NCI-H2196 treated with DMSO at 0.1 percent for 48 hours (cell line): ENCODE measurements around the gene TRPC6.

Source experiments
- DNase-seq: peaks from one replicate; lab custom pipeline; 2025; ENCODE audit not compliant: unreplicated experiment; lab: John Stamatoyannopoulos, UW

Gene TRPC6

GRCh38 chr11:101583251-101584128 lies at the start of gene TRPC6:
TSS of gene TRPC6 (minus strand) at chr11:101584007. CDS start at chr11:101583503, 504 bp downstream.
- DNase-seq: no peak

DNA sequence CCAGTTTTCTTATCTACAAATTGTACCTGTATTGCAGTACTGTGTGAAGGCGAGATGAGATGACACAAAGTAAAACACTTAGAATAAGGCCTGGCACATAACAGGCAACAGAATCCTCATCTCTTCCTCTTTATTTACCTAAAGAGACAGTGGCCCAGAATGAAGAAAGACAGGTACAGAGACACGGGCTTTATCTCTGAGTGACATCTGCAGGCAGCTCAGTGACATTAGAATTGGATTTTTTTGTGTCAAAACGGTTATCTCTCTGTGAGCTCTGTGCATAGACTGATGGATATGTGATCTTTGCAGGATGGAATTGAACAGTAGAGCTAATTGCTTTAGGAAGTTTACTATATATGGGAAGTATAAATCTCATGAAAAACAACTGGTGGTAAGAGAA lies 36.2 kb upstream of the TRPC6 start:
- DNase-seq: no peak

DNA sequence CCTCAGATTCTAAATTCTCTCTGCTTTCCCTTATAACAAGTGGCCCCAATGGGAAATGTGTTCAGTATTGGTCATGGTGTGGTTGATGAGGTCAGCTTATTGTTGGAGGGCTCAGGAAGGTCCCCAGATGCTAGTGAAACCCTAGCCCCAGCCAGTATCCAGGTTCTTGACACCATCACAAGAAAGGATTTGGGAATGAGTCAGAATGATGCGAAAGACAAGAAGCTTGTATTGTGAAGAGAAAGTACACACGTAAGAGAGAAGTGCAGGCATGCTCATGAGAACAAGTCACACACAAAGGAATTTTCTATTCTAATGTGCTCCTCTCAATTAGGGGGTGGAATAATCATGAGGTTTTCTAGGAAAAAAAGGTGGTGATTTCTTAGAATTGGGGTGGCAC lies 34.9 kb upstream of the TRPC6 start:
- no peak for DNase-seq

DNA sequence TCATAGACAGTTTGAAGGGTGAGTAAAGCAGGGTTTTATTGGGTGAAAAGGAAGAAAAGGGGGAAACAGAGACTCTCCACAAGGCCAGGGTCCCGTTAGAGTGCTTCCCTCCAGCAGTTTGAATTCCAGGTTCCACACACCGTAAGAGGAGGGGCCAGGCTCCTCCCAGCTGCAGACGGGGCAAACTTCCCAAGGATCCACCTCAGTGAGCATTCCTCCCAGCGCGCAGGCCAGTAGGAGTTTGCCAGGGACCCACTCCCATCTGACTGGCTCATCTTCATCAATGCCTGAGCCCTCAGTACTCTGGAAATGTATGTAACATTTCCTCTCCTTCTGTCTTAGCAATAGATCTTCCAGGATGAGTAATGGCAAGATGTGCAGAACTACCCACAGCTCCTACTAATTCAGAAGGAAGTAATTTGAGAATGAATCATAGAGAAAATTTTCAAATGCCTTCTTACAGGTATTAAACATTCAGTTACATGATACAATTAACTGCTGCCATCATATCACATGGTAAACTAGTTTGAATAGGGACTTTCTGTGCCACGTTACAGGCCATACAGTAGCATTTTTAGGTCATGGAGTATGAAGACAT lies 34.0 kb upstream of the TRPC6 start:
- DNase-seq: no peak

DNA sequence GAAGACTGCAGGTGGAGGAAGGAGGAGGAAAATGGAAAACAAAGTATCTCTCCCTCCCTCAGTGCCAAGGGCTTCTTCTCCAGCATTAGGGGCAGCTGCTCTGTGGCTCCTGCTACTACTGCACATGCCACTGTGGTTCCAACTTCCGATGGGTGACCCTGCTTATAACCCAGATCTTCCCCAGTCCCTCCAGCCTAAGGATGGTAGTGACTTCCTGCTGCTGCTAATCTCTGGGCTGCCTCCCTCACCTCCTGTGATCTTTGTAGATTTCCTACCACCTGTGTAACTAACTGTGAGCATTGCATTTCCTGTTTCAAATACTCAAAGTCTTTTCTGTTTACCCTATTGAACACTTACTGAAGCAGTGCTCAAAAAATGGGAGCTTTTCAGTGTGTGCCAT lies 28.7 kb upstream of the TRPC6 start:
- no peak for DNase-seq

DNA sequence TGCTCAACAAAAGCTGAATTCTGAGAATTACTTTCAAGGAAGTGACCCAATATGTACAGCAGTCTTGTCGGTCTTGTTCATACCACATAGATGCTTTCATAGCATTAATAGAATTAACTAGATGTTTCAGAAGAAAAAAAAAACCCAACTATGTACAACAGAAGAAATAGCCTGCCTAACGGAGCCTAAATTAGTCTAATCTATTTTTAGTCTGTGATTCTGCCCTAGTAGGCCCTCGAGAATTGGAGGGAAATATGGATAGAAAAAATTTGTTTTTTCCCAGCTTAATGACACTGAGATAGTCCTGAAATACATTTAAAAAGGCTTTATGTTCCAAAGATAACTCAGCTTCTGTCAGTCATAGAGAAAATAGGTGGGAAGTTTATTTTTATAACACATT lies 17.1 kb upstream of the TRPC6 start:
- DNase-seq: no peak

GRCh38 chr11:101586965-101587364 lies 3.2 kb upstream of the TRPC6 start:
- DNase-seq: no peak

DNA sequence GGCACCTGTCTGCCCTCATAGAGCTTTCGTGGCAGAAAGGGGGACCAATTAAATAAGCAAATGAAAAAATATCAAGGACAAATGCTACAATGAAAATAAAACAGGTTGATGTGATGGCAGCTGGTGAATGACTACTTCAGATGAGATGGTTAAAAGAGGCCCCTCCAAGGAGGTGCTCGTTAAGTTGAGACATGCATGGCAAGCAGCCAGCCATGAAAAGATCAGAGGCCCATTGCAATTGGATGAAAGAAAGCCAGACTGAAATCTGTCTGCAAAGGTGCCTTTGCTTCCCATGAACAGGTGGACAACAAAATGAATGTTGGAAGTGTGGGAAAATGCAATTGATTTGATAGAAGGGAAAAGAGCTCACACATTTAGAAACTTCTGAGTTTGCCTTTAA lies 848 bp upstream of the TRPC6 start:
- no peak for DNase-seq

GRCh38 chr11:101584129-101584515 lies 315 bp upstream of the TRPC6 start:
- DNase-seq: no peak

DNA sequence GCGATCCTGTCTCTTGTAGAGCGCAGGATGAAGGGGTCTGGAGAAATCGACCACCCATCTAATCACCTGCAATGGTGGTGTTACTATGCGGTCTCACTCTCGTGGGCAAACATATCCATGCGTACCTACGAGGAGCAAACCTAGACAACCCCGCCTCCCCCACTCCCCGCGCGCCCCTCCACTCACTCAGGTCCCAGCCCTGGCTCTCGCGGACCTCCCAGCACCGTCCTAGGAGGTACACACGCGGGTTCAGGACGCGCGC lies 887 bp downstream of the TRPC6 start:
- DNase-seq: no peak

DNA sequence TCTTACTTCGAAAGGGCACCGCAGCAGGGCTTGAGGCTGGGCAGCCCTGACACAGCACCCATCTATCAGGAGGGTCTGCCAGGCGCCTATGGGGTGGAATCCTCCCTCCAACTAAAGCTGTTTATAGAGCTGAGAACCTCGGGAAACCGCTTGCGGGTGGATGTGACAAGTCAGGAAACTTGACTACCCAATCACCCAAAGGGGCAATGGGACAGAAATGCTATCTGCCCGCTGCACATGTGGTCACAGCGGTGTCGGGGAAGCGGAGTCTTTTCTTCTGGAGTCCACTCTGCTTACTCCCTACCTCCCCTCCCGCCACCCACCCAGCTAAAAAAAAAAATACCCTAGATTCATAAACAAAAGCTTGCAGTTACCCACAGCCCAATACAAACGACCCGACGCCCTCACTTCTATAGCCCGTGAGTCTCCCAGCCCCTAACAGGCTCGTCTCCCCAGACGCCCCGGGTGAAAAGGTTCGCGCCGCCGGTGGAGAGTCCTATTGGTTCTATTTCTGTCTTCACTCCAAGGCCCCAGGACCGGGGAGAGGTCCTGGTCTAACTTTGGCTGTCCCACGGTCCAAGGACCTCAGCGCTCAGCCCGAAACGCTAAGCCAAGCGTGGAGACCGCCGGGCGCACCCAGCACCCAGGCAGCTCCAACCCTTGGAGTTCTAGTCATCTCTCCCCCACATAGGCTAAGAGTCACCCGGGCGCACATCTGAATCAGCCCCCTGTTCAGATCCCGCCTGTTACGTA lies 1.4 kb downstream of the TRPC6 start:
- DNase-seq: no peak

GRCh38 chr11:101577461-101577860 lies 6.3 kb downstream of the TRPC6 start:
- DNase-seq: no peak

GRCh38 chr11:101576456-101576855 lies 7.4 kb downstream of the TRPC6 start:
- DNase-seq: no peak

DNA sequence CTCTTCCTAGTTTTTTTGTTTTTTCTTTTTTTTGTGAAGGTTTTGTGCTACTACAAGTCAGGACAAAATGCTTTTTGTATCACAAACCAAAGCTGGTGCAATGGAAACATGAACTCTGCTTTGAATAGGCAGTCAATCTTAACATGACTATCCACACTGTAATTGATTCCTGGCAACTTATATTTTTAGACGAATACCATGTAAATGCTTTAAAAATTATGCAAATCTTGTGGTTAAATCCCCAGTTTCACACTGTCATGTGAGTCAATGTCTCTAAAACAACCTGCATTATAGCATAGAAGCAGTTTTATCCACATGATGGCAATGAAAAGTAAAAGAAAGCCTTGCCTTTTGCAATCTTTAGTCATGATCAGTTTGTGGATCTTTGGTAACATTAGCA lies 8.9 kb downstream of the TRPC6 start:
- DNase-seq: no peak

DNA sequence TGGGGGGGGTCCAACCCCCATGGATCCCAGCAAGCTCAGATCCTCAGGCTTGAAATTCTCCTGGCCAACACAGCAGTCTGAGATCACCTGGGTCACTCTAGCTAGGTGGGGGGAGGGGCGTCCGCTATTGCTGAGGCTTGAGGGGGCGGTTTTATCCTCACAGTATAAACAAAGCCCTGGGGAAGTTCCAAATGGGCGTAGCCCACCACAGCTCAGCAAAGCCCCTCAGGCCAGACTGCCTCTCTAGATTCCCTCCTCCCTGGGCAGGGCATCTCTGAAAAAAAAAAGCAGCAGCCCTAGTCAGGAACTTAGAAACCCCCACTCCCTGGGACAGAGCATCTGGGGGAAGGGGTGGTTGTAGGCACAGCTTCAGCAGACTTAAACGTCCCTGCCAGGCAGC lies 16.7 kb downstream of the TRPC6 start:
- DNase-seq: no peak

DNA sequence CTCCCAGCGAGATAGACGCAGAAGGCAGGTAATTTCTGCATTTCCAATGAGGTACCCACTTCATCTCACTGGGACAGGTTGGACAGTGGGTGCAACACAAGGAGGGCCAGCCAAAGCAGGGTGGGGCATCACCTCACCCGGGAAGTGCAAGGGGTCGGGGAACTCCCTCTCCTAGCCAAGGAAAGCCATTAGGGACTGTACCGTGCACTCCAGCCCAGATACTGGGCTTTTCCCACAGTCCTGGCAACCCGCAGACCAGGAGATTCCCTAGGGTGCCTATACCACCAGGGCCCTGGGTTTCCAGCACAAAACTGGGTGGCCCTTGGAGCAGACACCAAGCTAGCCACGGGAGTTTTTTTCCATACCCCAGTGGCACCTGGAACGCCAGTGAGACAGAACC lies 17.2 kb downstream of the TRPC6 start:
- DNase-seq: no peak

DNA sequence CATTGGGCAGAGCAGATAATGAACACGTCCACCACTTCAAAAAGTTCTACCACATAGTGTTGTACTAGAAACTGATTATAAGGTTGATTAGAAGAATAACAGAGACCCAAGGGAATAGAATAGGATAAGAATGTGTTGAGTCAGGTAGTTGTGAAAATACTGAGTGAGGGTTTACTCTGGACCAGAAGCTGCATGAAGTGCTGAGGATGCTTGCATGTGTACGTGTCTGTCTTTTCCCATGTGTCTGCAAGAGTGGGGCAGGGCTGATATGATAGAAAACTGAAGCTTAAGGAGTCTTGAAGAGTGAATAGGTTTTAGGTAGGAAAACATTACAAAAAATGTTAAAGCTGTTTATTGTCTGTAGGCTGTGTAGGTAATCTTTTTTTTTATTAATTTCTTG lies 20.6 kb downstream of the TRPC6 start:
- DNase-seq: no peak

DNA sequence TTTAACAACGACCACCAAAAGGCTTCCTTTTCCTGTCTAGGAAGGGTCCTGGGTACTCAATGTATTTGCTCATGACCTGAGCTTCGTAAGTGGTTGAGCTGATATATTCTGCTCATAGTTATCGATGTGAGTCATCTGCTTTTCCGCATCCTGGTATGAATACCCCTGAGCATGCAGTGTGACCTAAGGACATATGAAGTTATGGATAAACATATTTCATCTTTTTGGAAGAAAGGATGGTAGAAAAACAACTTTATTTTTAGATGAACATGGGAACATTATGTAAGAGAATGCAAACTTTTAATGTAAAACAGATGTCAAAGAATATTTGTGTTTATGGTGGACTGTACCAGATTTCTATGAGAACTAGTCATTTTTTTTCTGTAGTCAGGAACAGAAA lies 28.4 kb downstream of the TRPC6 start:
- DNase-seq: no peak

DNA sequence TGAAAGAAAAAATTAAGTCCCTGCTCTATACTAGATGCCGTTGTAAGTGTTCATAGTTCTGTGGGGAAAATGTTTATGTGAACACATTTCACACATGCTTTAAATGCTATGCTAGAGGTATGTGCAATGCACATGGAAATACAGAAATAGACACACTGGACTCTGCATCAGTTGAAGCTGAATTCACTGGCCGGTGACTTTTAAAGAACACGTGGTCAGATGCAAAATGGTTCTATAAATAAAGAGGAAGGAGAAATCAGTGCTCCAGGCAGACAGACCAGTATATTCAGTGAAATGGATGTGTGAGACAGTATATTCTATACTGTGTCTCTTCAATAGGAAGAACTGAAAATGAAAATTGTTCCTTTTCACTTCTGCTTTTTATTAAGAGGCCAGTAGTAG lies 29.9 kb downstream of the TRPC6 start:
- DNase-seq: no peak

GRCh38 chr11:101552888-101553287 lies 30.9 kb downstream of the TRPC6 start:
- DNase-seq: no peak

DNA sequence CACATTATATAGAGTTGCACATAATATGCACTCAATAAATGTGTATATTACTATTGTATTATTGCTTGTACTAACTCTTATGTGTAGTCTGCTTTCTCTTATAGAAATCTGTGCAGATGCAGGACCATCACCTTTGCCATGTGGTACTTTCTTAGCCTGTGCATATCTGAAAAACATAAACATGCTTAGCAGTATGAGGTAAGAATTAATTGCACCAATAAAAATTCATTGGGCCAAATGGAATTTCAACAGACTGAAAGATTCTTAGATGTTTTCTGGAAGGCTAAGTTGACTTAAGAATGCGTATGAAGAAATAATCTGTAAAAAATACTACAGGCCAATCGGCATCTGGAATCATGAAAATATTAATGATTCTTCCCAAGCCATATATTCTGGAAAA lies 55.3 kb downstream of the TRPC6 start:
- no peak for DNase-seq

DNA sequence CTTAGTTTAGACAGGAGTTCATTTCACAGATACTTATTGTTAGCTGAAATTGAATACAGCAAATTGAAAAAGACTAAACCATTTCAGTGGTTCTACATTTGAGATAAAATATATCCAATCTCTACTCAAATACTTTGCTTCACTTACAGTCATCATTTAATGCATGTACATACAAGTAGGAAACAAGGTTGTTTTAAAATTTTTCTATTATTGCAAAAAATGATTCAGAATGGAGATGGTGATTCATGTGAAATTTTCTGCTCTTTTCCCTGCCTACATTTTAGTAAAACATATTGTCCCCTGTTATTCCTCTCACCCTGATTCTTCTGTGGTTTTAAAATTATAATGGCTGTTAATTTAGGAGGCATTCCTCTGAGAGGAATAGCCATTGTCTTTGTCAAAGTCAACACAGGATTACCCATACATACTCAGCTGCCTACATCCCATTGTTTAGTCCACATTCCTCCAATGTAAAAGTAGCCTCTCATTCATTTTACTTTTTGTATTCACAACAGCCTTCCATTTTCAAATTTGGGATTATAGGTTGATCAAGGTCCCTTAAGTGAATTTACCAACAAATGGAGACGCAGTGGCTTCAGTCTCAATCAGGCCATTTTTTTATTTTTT lies 60.1 kb downstream of the TRPC6 start:
- no peak for DNase-seq
